Measurements from ENCODE around the gene SYNE2.
"Not testable (repeated sequence)": the region's sequence is repeated elsewhere in the genome, so short reads cannot be mapped to it uniquely, and the experiment has no call there.

Gene SYNE2

DNA sequence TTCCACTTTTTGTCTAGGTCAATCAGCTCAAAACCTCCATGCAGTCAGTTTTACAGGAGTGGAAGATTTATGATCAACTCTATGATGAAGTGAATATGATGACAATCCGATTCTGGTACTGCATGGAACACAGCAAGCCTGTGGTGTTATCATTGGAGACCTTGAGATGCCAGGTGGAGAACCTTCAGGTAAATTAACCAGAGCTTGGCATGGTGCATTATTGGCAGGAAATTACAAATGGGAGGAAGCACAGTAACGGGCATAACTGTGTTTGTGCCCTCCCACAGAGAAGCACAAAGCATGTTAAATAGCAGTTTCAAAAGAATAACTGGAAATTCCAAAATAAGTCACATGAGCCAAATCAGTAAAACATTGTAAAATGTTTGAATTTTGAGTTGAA is 305.8 kb downstream of the SYNE2 start:
- DNase-seq = no peak

DNA sequence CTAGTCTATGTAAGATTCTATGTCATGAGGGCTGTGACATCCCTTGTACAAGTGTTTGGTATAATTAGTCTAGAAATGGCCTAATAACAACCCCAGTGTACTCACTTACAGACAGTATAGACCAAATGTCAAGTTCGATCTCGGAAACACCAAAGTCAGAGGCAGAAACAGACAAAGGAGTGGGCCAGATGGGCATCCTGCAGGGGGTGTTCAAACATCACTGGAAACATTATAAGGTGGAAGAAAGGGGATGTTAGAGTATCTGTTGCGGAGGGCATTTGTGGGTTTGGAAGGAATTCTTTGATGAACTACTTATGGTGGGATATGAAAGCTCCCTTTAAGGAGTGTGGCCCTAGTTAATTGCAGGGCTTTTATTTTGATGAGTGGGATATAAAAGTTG is 306.8 kb downstream of the SYNE2 start:
- no peak for DNase-seq

DNA sequence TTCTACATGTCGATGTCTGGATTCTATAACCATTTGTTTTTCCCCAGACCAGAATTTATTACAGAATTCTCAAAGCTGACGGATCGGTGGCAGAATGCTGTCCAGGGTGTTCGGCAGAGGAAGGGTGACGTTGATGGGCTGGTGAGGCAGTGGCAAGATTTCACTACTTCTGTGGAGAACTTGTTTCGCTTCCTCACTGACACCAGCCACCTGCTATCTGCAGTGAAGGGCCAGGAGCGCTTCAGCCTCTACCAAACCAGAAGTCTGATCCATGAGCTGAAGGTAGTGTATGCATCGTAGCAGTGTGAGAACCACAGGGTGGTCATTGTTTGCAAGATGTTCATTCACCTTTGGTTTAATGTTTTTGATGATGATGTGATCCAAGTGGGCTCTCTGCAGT is 317.4 kb downstream of the SYNE2 start:
- no peak for DNase-seq

DNA sequence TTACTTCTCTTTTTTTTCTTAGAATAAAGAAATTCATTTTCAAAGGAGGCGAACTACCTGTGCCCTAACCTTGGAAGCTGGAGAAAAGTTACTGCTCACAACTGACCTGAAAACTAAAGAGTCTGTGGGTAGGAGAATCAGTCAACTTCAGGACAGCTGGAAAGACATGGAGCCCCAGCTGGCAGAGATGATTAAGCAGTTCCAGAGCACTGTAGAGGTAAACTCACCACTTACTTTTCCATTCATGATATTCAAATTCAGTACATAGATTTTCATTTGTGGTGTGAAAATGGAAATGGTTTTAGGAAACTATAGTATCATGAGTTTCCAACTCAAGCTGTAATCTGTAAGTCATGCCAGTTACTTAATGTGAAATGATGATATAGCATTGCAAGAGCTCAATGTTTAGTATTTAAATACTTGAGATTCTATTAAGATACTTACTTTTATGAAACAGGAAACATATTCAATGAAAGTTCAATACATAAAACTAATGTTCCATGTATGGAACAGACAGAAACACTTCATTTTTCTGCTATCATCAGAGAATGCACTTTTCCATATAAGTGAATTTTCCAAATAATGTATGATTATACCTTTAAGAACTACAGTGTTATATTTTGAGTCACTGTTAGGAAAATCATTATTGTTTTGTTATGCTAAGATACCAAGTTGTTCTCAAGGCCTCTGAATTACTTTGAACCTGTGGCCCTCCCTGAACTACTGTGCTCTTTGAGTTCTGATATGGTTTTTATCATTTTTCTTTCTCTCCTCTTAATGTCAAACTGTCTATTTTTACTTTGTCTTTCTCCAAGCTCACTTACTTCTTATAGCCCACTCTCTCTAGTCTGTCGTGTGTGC is 322.3 kb downstream of the SYNE2 start:
- DNase-seq = no peak

DNA sequence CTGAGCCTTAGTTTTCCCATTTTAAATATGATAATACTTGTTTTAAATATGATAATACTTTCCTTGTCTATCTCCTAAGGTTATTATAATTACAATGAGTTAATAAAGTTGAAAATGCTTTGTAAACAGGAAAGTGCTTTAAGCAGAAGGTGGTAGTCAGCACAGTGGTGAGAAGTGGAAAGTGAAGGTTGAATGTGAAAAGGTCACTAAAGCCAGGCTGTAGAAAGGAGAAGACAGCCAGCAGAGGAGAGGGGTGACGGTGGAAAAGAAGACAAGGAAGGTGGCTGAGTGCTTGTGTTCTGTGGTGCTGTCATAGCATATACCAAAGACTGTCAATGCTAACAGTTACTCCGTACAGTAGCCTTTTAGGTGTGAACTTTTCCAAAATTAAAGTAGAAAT is 323.5 kb downstream of the SYNE2 start:
- DNase-seq = no peak

DNA sequence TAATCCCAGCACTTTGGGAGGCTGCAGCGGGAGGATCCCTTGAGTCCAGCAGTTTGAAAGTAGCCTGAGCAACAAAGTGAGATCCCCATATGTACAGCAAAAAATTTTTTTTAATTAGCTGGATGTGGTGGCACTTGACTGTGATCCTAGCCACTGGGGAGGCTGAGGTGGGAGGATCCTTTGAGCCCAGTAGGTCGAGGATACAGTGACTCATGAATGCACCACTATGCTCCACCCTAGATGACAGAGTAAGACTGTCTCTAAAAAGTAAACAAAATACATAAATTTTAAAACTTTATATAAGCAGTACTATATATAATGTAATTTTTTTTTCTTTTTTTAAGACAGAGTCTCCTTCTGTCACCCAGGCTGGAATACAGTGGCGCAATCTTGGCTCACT is 326.0 kb downstream of the SYNE2 start:
- DNase-seq = no peak

DNA sequence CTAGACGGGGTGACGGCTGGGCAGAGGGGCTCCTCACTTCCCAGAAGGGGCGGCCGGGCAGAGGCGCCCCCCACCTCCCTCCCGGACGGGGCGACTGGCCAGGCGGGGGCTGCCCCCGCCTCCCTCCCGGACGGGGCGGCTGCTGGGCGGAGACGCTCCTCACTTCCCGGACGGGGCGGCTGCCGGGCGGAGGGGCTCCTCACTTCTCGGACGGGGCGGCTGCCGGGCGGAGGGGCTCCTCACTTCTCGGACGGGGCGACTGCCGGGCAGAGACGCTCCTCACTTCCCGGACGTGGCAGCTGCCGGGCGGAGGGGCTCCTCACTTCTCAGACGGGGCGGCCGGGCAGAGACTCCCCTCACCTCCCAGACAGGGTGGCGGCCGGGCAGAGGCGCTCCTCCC is 330.1 kb downstream of the SYNE2 start:
- not testable (repeated sequence) for DNase-seq

DNA sequence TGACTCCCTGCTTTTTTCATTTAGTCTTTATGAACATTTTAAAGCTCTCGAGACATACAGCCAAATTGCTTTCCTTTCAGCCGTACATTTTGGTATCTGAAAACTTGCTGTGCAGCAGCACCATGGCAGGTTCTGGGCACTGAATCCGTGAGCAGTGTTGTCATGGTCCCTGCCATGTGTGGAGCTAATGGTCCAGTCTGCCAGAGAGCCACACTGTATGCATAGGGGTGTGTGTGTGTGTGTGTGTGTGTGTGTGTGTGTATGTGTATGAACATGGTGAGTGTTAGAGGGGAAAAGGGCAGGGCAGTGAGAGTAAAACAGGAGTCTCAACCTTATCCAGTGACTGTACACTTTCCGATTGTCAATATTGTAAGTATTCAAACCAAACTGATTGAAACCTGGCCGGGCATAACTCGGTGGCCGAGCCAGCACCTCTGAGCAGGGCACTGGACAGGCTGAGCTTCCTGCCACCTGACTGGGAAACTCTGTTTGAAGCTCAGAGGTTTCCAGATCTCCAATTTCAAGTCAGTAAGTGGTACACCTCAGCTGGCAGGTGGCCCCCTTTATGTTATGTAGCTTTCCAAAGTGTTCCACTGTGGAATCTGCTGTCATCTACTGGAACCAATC is 331.4 kb downstream of the SYNE2 start:
- DNase-seq = no peak

DNA sequence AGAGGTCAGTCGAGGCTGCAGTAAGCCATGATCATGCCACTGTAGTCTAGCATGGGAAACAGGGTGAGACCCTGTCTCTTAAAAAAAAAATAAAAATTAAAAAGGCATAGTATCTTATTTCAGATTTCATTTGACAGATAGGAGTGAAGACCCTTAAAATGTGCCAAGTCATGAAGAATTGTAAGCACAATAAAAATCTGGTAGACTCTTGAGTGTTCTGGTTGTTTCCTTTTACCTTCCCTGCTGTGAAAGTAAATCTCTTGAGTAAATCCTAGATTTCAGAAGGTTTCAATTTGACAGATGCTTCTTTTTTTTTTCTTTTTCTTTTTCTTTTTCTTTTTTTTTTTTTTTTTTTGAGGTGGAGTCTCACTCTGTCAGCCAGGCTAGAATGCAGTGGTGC is 332.4 kb downstream of the SYNE2 start:
- DNase-seq = no peak

DNA sequence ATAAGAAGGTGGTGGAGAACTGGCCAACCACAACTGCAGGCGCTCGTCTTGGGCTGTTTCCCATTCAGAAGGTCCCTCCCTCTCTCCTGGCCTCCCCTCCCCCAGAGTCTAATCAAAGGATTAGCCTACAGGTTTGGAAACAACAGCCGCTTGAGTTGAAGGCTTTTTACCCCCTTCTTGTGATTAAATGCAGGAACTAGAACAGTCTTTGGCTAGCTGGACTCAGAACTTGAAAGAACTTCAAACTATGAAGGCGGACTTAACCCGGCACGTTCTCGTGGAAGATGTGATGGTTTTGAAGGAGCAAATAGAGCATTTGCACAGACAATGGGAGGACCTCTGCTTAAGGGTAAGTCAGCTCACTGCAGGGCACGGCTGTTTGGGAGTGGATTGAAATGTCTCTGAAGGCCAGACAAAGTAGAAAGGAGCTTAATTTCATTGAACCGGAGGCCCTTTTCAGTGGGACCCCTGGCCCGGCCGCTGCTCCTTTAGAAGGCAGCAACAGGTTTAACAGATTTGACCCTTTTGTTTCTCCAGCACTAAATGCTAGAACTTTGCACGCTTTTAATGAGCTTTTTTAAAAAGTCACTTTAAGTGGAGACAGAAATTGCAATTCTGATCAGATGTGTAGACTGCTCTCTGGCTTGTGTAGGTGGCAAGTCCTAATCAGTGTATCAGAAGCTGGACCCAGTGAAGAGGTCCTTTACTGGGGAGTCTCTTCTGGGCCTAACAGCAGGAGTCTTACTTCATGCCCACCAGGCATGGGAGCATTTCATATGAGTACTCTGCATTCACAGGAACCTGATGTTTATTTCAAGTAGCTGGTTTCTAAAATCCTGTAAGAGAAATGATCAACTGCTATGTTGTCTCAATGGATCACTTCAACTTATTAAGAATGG is 333.7 kb downstream of the SYNE2 start:
- DNase-seq = no peak

DNA sequence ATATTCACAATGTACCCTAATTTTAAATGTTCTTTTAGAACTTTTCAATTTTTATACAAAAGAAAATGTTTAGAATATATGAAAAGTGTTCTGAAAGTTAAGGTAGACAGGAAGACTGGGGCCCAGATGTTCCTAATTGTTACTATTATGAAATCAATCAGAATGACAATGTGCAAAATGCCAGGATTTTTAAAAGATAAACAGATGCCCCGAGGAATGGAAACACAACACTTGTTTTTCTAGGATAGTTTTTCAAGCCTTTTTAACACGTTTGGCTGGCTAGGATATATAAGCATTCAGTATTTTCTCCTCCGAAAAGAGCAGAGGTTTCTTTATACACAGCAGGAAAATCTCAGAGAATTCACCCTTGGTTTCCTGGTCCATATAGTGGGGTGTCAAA is 334.5 kb downstream of the SYNE2 start:
- DNase-seq = no peak

DNA sequence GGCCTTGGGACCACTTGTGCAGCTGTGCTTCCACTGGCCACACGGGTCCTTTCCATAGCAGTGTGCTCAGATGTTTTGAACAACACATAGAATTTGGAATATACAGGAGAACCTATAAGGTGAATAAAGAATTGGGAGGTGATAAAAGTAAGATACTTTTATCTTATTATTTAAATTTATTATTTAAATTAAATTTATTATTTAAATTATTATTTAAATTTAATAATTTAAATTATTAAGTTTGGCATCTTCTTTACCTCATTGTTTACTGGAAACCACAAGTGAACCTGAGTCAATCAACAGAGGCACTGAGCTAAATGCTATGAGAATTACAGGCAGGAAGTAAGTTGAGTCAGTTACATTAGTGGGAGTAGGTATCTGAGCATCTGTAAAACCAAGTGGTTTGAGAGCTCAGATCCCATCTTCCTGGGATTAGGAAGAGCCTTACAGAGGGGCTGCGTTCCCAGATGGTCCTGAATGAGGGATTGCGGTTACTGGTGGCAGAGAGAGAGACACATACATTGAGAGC is 338.2 kb downstream of the SYNE2 start:
- DNase-seq = no peak

DNA sequence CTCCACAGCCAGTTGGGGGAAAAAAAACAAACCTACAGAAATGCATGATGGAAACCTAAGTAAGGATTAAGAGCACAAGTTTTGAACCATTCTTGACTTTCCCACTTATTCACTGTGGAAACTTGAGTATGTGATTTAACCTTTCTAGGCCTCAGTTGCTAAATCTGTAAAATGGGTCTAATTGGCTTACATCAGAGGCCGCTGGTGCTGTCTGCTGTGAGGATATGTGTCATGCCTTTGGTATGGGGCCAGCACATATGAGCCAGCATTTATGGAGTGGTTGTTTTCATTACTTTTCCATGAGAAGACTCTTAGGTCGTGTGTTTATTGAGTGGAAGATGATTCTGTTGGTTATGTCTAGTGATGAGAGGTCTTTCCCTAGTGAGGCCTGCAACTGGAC is 339.0 kb downstream of the SYNE2 start:
- no peak for DNase-seq

DNA sequence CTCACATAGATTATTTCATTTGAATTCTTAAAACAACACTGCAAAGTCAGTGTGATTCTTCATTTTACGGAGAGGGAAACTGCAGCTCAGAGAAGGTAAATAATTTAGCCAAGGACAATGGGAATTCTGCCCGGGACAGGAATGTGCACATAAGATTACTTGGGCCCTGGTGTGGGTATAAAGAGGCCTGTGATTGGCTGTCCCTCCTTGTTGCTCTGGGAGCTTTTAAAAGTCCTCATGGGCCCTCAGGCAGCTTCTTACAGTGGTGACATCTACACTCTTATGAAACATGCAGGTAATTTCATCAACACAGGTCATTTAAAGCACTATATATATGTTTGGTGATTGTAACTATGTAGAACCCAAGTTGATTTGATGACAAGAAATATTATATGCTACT is 341.0 kb downstream of the SYNE2 start:
- DNase-seq = no peak

DNA sequence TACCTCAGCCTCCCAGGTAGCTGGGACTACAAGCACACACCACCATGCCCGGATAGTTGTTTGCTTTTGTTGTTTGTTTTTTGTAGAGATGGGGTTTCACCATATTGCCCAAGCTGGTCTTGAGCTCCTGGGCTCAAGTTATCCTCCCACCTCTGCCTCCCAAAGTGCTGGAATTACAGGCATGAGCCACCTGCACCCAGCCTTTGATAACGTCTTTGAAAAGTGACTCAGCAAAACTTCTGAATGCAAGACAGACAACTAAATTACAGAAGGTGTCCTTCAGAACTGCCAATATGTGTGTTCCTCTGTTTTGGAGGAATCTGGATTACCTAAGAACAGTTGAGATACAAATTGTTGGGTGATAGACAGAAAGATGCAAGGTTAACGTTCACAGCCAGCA is 341.6 kb downstream of the SYNE2 start:
- no peak for DNase-seq

DNA sequence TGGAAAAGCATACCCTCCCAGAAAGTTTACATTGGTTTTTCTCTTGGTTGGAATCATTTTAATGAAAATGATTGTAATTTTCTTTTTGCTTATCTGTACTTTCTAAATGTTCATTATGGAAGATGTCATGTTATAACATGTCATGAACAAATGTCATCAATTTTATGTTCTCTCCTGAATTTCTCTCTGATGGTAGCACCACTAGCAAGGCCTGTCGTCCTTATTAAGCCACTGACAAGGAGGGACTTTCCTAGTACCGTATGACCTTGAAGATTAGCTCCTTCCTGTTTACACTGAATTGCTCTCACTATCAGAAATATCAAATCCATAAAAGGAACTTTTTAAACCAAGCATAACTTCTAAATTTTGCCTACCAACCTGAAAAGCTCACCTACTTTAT is 342.4 kb downstream of the SYNE2 start:
- no peak for DNase-seq

DNA sequence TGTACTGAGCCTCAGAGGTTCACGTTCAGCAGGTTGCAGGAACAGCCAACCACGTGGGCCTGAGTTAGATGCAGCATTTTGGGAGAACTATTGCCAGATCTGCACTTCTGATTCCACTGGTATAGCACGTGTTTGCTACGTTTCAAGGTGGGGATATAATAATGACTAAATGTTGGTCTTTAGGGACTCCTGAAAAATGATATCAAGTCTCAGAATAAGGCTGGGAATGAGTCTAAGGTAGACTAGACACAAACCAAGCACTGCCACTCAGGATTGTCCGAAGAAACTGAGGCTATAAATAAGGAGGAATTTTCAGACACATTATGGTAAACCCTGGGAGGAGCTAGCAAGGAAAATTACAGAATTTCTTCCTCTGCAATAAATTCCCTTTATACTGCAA is 343.3 kb downstream of the SYNE2 start:
- no peak for DNase-seq

DNA sequence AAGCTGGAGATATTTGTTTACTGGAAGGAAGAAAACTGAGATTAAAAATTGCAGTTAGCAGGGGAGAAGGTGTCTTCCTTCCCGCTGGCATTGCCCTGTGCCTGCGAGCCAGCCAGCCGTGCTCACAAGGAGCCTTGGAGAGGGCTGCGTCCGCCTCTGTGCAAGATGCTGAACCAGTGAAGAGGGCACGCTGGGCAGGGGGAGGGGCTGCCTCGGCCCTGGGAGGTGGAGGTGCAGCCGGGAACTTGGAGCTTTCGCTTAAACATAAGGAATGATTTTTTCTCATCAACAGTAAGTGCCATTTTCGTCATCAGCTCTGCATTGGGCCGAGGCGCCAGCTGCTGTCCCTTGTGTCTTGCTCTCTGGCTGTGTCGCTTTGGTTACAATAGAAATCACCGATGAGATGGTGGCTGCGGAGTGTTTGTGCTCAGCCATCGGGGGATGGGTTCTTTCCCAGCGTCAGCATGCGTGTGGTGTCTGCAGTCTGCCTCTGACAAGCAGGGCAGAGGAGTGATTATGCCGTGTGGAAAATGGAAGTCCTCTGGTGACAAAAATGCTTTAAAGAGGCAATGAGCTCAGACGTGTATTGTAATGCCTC is 344.1 kb downstream of the SYNE2 start:
- DNase-seq = no peak

DNA sequence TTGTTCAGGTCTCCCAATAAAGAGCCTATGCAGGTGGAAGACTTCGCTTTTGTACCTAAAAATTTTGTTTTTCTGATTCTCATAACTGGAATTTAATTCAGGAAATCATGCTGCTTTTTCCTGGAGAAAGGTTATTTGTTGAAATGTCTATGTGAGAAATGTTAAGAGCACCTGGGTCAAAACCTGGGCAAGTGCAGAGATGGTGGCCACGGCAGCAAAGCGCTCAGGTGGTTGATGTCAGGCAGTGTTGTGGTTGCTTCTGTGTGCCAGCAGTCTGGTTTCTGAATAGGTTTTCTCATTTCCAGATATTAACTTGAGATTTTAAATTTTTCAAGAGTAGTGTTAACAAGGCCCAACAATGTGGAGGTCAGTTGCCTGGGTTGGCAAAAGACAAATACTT is 345.2 kb downstream of the SYNE2 start:
- DNase-seq = no peak

DNA sequence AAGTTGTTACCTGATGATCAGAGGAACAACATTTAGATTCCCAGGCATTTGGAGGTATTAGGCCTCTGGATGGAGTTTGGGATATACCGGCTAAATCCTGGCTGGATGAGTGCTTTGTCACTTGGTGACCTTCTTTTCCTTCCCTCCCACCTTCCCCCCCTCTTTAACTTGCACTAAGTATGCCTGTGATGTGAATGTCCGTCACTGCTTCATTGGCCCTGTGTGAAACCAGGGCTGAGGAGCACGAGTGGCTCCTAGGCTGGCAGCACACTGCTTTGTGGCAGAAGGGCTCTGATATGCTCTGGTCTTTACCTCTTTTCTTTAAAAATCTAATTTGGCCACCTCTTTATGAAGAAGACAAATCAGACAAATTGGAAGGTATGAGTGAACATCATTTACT is 345.7 kb downstream of the SYNE2 start:
- no peak for DNase-seq

DNA sequence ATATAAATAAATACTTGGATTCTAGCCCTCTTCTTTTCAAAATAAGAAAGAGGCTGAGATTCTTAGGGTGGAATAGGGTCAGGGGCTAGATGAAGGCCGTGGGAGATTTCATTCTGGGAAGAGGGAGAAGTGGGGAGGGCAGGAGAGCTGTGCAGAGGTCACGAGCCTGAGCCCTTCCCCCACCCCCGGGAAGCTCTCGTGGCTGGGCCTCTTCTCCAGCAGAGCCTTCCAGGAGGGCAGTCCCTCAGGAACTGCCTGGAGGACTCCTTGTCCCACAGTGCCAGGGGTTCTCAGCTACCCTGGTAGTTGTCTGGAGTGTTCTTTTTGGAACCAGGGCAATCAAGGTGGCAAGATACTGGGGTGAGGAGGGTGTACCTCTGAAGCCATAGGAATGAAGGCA is 347.4 kb downstream of the SYNE2 start:
- DNase-seq = no peak

DNA sequence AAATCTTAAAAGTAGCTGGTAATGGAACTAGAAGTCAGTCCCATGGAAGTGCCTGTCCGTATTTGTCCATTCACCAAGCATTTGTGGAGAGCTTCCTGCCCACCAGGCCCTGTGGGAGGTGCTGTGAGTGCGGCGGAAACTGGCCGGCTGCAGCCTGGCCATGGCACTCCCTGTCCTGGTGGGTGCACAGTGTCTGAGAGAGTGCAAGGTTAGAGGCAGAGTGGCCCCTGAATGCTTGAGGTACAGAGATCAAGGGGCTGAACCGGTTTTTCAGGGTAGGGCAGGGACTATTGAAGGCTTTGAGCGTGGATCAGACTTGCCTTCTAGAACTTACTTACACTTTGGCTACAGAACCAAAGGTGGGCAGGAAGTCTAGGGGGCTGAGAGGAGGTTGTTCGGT is 348.5 kb downstream of the SYNE2 start:
- DNase-seq = no peak

DNA sequence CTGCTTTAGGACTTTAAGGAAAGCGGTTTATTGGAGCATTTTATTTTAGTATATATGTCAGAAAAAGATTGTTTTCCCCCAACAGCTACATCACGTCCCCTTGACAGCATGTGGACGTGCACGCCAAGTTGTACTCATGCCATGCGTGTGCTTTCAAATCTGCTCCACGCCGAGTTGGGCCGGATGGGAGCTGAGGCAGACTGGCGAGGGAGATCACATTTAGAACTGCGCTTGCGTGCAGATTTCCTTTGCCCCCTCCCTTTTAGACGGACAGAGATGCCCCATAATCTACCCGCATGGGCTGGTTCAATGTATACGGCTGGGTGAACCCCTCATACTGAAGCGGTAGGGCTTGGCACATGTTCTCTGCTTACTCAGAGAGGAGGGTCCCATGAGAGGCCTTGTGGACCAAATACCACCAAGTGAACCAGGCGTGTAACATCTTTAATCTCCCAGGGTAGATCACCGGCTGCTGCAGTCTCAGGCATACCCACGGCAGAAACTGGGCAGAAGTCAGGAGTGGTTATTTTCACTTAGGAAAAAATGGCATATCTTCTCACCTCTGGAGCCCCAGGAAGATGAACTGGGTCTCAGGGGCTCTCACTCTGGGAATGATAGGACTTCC is 349.2 kb downstream of the SYNE2 start:
- DNase-seq = no peak

Data from cortex of kidney (tissue), 1 donor.